ENCODE data around the gene SIAH3.

DNA sequence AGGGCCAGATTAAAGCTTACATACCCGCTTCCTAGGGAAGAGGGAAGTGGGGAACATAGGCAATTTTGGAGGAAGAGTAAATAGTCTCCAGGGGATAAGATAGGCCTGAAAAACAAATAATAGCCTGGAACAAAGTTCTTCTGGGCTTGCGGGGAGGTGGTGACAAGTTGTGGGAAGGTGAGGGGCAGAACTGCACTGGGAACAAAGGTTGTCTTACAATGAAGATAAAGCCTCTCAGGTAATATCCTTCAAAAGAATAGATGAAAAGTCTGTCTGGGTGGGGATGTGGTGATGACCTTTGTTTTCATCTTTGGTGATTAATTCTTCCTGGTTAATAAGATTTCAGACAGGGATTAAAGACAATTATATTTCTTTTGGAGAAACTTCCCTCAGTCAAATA lies 80.7 kb downstream of the SIAH3 start:
- TF ChIP-seq EZH2 (IDR thresholded peaks at IDR 0.05; ENCODE audit: low read length, unreplicated experiment) (no peak), EZH2phosphoT487 (IDR thresholded peaks at IDR 0.05; ENCODE audit: borderline replicate concordance, low read length) (no peak)
- TF ChIP-seq, protein P1, sequence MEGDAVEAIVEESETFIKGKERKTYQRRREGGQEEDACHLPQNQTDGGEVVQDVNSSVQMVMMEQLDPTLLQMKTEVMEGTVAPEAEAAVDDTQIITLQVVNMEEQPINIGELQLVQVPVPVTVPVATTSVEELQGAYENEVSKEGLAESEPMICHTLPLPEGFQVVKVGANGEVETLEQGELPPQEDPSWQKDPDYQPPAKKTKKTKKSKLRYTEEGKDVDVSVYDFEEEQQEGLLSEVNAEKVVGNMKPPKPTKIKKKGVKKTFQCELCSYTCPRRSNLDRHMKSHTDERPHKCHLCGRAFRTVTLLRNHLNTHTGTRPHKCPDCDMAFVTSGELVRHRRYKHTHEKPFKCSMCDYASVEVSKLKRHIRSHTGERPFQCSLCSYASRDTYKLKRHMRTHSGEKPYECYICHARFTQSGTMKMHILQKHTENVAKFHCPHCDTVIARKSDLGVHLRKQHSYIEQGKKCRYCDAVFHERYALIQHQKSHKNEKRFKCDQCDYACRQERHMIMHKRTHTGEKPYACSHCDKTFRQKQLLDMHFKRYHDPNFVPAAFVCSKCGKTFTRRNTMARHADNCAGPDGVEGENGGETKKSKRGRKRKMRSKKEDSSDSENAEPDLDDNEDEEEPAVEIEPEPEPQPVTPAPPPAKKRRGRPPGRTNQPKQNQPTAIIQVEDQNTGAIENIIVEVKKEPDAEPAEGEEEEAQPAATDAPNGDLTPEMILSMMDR (conservative IDR thresholded peaks at IDR 0.05; ENCODE audit: low read depth, low read length): no peak

Data from PC-3 (cell line).